ENCODE measurements around the gene GNAQ. TPM values are rescaled to one million over a fixed set of nuclear protein-coding genes. Genes with fewer than 3 reads are reported as not detected.

Gene GNAQ
- total RNA-seq, 1 donor from 2014 or later = 21.3 TPM

DNA sequence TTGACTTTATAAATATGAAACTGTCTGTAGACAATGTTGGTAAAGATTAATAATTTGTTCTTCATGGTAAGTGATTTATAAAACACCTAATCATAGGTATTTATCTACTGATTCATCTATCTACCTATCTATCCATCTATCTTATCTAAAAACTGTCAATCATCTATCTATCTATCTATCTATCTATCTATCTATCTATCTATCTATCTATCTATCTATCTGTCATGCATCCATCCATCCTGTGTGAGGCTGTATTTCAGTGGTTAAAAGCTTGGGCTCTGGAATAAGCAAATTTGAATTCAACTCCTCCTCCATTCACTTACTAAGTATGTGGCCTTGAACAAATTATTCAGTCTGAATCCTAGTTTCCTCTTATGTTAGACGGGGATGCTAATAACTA lies 221.6 kb downstream of the GNAQ start:
- no peak overlapping the region for H3K4me3 ChIP-seq (ENCODE audit: low read depth, low read length)
- no peak for FAIRE-seq
- no peak for DNase-seq (ENCODE audit: low read depth)
- no peaks in the 10 kb centered on the region for H3K27me3 ChIP-seq (ENCODE audit: control insufficient read depth, insufficient read depth, low read length)
- TF ChIP-seq, protein P1, sequence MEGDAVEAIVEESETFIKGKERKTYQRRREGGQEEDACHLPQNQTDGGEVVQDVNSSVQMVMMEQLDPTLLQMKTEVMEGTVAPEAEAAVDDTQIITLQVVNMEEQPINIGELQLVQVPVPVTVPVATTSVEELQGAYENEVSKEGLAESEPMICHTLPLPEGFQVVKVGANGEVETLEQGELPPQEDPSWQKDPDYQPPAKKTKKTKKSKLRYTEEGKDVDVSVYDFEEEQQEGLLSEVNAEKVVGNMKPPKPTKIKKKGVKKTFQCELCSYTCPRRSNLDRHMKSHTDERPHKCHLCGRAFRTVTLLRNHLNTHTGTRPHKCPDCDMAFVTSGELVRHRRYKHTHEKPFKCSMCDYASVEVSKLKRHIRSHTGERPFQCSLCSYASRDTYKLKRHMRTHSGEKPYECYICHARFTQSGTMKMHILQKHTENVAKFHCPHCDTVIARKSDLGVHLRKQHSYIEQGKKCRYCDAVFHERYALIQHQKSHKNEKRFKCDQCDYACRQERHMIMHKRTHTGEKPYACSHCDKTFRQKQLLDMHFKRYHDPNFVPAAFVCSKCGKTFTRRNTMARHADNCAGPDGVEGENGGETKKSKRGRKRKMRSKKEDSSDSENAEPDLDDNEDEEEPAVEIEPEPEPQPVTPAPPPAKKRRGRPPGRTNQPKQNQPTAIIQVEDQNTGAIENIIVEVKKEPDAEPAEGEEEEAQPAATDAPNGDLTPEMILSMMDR (IDR thresholded peaks at IDR 0.05; ENCODE audit: insufficient read depth, low read length, severe bottlenecking) = no peak
- H3K36me3 ChIP-seq (ENCODE audit: control insufficient read depth, insufficient read depth, low read length) = peaks cover 1% of the 10 kb centered on the region

- peak; percentile 50 for DNase-seq (ENCODE audit: low read depth)
- Histone ChIP-seq H3K36me3 (ENCODE audit: control insufficient read depth, insufficient read depth, low read length) (peaks cover 1% of the 10 kb centered on the region), H3K4me3 (ENCODE audit: low read depth, low read length) (no peak overlapping the region), H3K27me3 (ENCODE audit: control insufficient read depth, insufficient read depth, low read length) (no peaks in the 10 kb centered on the region)
- no peak for FAIRE-seq
- TF ChIP-seq, protein P1 (IDR thresholded peaks at IDR 0.05; ENCODE audit: insufficient read depth, low read length, severe bottlenecking) = no peak
Observed at GRCh38 chr9:77809552-77809951, 222.1 kb downstream of the GNAQ start.

- TF ChIP-seq, protein P1 (IDR thresholded peaks at IDR 0.05; ENCODE audit: insufficient read depth, low read length, severe bottlenecking) = no peak
- peaks cover 1% of the 10 kb centered on the region for H3K36me3 ChIP-seq (ENCODE audit: control insufficient read depth, insufficient read depth, low read length)
- H3K4me3 ChIP-seq (ENCODE audit: low read depth, low read length) = no peak overlapping the region
- no peaks in the 10 kb centered on the region for H3K27me3 ChIP-seq (ENCODE audit: control insufficient read depth, insufficient read depth, low read length)
- FAIRE-seq (no peak), DNase-seq (ENCODE audit: low read depth) (peak; percentile 48)
Observed at GRCh38 chr9:77808751-77809081, 222.9 kb downstream of the GNAQ start.

DNA sequence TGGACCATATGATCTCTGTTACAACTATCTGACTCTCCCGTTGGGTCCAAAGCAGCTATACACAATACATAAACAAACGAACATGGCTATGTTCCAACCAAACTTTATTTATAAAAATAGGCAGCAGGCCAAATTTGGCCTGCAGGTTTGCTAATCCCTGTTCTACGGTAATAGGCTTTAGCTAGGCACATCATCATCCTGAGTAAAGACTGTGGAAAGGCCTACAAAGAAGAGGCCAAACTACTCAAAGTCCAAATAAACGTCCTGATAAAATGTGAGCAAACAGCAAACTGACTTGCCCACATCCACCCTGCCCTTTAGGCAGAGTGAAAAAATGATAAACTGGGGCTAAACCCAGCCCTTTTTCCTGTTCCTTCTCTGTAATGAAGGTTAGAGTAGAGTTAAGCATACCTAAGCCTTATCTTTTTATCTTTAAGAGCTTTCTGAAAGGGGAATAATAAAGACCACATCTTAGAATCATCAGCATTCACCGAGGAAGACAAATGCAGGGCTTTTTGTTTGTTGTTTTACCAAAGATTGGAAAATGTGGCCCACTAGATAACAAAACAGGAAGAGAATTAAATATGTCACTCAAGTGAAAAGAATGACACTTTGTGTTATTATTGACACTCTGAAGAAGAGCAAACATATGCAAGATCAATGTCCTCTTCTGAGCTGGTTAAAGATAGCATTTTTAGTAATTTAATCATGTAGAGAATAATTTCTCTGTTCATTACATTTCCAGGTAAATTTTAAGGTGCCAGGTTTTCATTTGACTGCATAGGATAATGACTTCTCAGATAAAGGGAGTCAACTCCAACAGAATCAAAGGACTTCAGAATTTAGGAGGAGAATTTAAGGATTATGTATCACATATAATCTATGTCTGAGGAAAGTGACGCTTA lies 223.5 kb downstream of the GNAQ start:
- DNase-seq (ENCODE audit: low read depth) = no peak
- TF ChIP-seq, protein P1 (IDR thresholded peaks at IDR 0.05; ENCODE audit: insufficient read depth, low read length, severe bottlenecking) = no peak
- Histone ChIP-seq H3K4me3 (ENCODE audit: low read depth, low read length) (no peak overlapping the region), H3K36me3 (ENCODE audit: control insufficient read depth, insufficient read depth, low read length) (no peaks in the 10 kb centered on the region), H3K27me3 (ENCODE audit: control insufficient read depth, insufficient read depth, low read length) (no peaks in the 10 kb centered on the region)
- no peak for FAIRE-seq

DNA sequence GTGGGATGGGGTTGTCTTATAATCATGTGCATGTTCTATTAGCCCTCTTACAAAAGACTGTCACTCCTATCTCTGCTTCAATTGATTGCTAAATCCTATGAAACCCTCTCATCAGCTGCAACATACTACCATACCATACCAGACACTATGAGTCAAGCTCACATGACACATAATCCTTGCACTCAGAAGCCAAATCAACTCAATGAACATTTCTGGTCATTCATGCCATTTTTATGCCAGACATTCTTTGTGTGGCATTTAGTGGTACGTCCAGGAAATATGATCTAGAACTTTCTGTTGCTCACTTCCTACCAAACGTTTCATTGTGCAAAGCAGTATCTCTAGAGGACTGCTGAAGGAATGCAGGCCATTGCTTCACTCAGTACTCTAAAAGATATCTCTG lies 224.3 kb downstream of the GNAQ start:
- TF ChIP-seq, protein P1 (IDR thresholded peaks at IDR 0.05; ENCODE audit: insufficient read depth, low read length, severe bottlenecking) = no peak
- H3K36me3 ChIP-seq (ENCODE audit: control insufficient read depth, insufficient read depth, low read length) = no peaks in the 10 kb centered on the region
- no peaks in the 10 kb centered on the region for H3K27me3 ChIP-seq (ENCODE audit: control insufficient read depth, insufficient read depth, low read length)
- no peak overlapping the region for H3K4me3 ChIP-seq (ENCODE audit: low read depth, low read length)
- peak; percentile 99 for DNase-seq (ENCODE audit: low read depth)
- FAIRE-seq = peak; percentile 85

Measured in bronchial epithelial cell (primary cell).